Measurements from ENCODE around the gene ACSL5.

ACSL5 gene

GRCh38 chr10:112467541-112468075 is 93.7 kb downstream of the ACSL5 start:
- DNase-seq: no peak

- no peak for DNase-seq
These were observed 98.1 kb downstream of the ACSL5 start for GRCh38 chr10:112471878-112472487.

- DNase-seq: no peak
These were observed 101.8 kb downstream of the ACSL5 start for GRCh38 chr10:112475575-112476218.
